Measurements from ENCODE around the gene MAP3K4. TPM values are rescaled to one million over a fixed set of nuclear protein-coding genes. Genes with fewer than 3 reads are reported as not detected.

MAP3K4 gene
- polyA plus RNA-seq, 5 donors: 35.5 to 56.7 (median 51.1) TPM

DNA sequence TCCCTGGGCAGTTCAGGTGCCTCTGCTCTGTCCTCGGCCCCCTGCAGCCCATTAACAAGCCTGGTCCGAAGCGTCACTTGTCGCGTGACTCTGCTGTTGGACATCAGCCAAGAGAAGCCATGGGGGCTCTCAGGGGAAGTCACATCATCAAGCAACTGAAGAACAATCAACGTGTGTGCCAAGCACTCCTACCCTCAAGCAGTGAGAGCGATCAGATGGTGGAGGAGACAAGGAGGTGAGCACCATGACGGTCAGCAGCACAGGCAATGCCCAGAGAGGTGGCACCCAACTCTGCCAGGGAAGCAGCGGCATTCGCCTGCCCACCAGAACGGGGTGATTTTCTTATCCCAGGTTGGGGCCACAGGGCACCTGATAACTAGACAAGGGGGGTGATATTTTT is 149.6 kb downstream of the MAP3K4 start:
- DNase-seq: no peak

DNA sequence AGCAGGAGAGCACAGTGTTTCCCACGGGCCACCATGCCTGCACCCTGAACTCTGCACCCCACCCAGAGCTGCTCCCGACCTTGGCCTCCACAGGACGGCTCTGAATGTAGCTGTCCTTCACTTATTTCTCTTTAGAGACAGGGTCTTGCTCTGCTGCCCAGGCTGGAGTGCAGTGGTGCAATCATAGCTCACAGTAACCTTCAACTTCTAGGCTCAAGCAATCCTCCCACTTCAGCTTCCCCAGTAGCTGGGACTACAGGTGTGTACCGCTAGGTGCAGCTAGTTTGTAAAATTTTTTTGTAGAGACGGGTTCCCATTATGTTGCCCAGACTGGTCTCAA is 151.4 kb downstream of the MAP3K4 start:
- DNase-seq: no peak

DNA sequence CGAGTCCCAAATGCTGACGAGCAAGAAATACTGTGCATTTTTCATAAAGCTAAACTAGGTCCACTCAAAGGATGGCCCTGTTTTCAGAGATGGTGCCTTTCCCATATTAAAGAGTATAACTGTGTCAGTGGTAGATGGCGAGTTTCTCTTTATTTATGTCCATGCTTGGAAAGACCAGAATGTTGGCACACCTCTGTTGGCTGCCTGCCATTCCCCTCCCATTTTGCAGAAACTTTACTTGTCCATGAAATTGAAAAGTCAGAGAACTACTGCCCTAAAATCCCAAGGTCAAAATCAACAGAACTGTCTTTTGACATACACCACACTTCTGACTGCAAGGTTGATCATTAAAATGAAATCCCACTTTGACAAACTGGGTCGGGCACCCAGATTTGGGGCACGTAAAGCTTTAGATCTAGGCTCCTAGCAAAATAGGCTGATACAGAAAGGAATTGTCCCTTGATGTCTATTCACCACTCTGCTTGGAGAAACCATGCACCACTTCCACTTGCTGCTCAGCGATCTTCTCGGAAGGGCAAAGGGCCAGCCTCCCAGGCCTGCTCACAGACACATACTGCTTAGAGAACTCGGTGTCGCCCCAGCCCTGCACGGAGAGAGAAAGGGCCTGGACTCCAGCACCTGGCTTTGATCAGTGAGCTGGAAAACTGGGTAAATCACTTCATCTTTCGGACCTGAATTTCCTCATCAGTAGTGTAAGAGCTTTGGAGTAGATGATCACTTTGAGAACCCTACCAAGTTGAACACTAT is 152.3 kb downstream of the MAP3K4 start:
- DNase-seq: no peak

DNA sequence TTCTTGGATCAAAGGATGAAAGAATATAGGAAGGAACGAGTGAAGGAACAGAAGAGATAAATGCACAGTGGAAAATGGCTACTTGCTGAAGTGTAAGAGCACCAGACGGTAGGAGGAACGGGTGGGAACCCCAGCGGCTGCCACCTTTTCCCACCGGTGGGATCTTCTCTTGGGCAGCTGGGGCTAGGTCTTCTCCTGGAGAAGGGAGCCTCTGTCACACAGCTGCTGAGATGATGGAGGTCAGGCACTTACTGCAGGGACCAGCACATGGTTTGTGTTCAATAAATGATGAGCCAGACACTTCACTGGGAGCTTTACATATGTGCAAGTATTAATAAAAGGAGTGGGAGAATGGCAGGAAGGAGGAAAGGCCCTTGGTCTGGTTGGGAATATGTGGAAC is 158.6 kb downstream of the MAP3K4 start:
- no peak for DNase-seq

- DNase-seq: no peak
These were observed 159.0 kb downstream of the MAP3K4 start for GRCh38 chr6:161150566-161150965.

GRCh38 chr6:161151059-161151645 is 159.6 kb downstream of the MAP3K4 start:
- no peak for DNase-seq

DNA sequence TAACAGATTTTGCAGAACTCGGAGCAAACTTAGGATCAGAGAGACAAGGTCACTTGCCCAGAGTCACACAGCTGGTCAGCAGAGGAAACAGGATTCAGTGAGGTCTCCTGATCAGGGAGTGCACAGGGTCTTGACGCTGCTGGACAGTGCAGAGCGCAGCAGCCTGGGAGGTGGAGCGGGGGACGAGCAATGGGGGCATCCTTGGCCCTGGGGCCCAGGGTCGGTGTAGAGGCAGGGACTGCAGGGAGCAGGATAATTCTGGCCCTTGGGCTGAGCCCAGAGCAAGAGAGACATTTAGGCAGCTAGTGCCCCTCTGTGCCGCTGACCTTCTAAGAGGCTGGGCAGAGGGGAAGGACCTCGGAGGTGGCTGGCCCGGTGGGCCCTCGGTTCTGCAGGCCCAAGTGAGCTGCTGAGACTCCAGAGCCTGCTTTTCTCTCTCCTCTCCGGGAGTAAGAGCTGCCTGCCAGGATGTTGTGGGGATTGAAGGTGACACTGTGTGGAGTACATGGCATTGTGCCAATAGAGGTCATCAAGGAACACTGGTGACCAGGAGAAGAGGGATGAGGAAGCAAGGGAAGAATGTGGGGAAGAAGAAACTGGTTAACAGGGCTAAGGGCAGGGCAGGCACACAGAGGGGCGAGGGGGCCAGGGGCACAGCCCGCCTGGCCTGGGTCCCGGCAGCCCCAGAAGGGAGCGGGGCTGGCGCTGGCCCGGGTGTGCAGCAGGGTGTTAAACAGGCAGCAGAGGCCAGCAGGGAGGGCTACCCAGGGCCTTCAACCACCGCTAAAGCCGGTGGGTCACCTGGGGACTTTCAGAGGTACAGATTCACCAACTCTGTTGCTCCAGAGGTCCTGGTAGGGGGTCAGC is 160.3 kb downstream of the MAP3K4 start:
- no peak for DNase-seq

DNA sequence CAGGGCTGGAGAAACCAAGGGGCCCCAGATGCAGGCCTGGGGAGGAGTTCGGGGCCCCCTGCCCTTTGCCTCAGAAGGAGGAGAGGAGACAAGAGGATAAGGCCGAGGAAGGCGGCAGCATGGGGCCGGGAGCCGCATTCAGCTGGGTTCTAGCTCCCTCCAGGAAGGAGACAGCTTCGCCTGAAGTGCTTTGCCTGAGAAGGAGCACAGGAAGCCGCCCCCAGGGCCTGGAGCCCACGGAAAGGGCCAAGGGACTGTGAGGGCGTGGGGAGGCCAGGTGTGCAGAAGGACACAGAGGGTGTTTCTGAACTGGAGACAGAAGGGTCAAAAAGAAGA is 160.9 kb downstream of the MAP3K4 start:
- no peak for DNase-seq

DNA sequence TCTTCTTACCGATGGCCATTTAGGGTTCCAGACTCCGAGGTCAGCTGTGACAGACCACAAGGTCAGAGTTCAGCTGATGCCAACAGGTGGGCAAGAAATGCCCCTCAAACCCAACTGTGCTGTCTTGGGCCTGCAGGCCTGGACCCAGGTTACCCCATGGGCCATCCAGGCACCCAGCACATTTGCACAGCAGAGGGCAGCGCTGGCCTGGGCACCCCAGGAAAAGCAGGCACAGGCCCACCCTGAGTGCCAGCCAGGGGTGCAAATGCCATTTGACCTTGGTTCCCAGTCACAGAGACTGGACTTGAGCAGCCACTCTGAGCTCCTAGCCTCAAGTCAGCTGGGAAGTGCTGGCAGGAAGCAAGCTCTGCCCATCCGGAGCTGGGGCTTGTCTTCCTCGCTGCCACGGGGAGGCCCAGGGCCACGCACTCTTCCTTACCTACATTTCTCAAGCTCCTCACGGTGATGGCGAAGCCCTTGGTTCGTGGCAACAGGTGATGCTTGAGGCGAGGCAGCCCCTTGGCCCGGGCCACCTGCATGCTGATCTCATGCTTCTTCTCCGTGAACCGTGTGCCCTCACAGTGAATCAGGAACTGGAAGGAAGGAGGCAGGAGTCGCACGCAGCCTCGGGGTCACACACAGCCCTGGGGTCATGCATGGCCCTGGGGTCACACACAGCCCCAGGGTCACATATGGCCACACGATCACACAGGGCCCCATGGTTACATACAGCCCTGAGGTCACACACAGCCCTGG is 161.5 kb downstream of the MAP3K4 start:
- no peak for DNase-seq

DNA sequence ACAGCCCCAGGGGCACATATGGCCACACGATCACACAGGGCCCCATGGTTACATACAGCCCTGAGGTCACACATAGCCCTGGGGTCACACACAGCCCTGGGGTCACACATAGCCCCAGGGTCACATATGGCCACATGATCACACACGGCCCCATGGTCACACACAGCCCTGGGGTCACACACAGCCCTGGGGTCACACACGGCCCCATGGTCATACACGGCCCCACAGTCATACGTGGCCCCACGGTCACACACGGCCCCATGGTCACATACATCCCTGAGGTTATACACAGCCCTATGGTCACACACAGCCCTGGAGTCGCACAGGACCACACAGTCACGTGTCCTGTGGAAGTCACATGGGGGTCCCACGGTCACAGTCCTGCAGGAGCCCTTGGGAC is 162.2 kb downstream of the MAP3K4 start:
- DNase-seq: no peak

GRCh38 chr6:161154796-161155335 is 163.3 kb downstream of the MAP3K4 start:
- DNase-seq: no peak

DNA sequence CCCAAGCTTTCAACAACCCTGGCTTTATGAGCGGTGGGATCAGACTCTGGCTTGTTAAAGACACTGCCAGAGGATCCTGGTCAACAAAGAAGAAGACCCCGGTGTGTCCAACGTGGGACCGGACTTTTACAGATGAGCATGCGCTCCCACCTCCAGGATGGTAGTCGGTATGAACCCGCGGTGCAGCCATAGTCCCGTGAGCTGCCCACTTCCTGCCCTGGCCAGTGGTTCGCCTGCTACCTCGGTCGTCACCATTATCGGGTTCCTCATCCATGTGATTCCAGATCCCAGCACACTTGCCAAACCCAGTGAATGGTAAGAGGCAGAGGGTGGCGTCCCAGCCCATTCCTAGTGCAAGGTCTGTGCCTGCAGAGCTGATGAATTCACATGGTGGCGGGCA is 169.6 kb downstream of the MAP3K4 start:
- no peak for DNase-seq

DNA sequence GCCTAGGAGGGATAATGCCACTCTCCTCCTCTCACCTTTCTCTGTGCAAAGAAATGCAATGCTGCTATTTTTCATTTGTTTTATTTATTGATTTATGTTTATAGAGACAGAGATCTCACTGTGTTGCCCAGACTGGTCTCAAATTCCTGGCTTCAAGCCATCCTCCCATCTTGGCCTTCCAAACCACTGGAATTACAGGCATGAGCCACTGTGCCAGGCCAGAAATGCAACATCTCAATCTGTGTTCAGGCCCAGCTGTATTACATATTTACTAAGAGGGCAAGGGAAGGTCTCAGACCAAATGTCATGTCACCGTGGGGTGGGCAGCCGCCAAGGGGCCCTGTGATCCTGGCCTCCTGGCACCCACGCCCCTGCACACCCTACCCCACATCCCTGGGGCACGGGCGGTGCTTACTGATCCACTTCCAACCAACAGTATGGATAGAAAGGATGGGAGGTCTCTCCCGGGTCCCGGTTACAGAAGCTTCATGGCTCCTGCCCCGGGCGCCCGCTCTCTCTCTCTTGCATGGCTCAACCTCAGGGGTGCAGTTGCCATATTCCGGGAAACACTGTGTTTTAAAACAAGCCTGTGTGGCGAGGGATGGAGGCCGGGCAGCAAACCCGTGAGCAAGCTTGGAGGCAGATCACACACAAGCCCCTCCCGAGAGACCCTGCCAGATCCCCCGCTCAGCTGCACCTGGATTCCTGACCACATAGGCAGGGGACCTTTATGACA is 170.5 kb downstream of the MAP3K4 start:
- no peak for DNase-seq

- DNase-seq: no peak
These were observed 171.2 kb downstream of the MAP3K4 start for GRCh38 chr6:161162722-161163121.

DNA sequence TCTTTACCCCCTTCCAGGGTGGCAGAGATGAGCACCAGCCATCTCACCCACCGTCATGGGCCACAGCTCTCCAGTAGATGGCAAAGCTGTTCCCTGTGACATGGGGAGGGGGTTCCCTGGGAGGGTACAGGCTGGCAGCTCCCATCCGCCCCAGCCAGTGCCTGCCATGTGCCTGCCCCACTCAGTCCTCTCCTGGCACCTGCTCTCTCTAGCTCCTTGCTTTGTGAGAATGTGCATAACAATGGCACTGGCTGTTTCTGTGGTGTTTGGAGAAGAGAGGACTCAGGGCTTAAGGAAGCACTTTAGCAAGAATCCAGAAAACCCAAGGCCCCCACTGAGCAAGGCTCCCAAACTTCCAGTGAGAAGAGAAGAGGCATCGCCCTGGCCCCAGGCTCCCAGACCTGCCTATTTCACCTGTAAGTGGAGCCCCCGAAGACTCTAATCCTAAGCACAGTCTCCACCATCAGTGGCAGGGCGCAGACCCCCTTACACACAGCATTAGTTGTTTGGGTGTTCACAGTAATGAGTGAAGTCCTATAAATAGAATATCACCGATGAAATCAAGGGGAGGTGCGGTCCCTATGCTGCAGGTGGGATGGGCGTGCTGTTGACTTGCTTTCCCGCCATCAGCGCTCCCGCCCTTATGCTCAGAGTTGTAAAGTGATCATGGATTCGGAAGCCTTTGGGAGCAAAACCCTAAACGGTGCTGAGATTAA is 172.1 kb downstream of the MAP3K4 start:
- no peak for DNase-seq

DNA sequence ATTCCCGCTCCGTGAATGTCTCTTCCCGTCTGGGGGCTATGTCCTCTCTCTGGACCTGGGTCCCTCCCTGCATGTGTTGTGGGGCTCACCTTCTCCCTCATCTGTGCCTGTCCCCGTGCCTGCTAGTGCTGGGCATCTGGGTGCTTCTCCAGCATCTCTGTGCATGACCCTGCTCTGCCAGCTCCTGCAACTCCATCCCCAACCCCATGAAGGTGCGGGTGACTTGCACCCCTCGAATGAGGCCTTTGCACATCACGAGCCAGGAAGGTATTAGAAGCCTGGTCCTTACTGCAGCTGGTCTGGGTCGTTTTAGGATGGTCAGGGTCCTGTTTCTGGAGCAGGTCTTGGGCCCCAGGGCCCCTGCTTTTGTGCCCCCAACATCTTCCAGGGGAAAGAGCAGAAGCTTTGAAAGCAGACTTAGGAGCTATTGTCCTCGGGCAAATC is 172.6 kb downstream of the MAP3K4 start:
- DNase-seq: no peak

- DNase-seq: no peak
These were observed 174.6 kb downstream of the MAP3K4 start for GRCh38 chr6:161166176-161166575.

DNA sequence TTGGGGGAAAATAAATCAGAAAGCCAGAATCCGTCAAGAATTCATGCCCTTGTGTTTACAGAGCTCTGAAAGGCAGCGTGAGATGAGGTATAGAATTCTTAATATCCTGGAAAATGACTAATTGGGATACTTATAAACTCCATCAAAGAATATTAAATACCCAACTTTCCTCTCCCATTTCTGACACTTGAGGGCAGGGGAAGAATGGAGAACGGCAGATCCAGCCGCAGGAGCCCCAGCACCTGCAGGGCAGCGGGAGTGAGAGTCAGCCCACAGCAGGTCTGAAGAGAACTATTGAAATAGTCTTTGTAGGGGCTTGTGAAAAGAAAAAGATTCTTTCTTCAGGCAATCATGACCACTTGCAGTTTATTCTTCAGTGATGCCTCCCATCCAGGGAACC is 175.1 kb downstream of the MAP3K4 start:
- no peak for DNase-seq

Data from right lung (tissue), 5 donors.